ENCODE data around the gene CCR9.

DNA sequence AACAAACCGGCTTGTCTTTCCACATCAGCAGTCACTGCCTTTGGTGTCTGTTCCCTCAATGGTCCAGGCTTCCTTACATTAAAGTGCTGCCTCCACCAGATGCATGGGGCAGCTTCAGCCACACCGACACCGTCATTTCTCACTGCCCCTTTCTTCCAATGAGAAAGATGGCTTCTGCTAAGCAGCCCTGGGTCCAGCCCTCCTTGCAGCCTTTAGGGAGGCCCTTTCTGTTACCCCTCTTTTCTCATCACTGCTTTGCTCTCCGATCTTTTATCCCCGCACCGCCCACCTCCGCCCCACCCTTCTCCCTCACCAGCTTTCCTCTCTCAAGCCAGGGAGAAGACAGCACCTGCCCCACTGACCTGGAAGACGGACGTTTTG, 28.7 kb downstream of the CCR9 start:
- TF ChIP-seq, protein P1, sequence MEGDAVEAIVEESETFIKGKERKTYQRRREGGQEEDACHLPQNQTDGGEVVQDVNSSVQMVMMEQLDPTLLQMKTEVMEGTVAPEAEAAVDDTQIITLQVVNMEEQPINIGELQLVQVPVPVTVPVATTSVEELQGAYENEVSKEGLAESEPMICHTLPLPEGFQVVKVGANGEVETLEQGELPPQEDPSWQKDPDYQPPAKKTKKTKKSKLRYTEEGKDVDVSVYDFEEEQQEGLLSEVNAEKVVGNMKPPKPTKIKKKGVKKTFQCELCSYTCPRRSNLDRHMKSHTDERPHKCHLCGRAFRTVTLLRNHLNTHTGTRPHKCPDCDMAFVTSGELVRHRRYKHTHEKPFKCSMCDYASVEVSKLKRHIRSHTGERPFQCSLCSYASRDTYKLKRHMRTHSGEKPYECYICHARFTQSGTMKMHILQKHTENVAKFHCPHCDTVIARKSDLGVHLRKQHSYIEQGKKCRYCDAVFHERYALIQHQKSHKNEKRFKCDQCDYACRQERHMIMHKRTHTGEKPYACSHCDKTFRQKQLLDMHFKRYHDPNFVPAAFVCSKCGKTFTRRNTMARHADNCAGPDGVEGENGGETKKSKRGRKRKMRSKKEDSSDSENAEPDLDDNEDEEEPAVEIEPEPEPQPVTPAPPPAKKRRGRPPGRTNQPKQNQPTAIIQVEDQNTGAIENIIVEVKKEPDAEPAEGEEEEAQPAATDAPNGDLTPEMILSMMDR (IDR thresholded peaks at IDR 0.05) = no peak
- TF ChIP-seq ZFX (IDR thresholded peaks at IDR 0.05; ENCODE audit: borderline replicate concordance) = no peak
